ENCODE data around the gene AQP7. TPM values are rescaled to one million over a fixed set of nuclear protein-coding genes. Genes with fewer than 3 reads are reported as not detected.

Gene AQP7
- total and polyA plus RNA-seq, 4 donors, result 4.8 to 22.3 (median 14.5) TPM

DNA sequence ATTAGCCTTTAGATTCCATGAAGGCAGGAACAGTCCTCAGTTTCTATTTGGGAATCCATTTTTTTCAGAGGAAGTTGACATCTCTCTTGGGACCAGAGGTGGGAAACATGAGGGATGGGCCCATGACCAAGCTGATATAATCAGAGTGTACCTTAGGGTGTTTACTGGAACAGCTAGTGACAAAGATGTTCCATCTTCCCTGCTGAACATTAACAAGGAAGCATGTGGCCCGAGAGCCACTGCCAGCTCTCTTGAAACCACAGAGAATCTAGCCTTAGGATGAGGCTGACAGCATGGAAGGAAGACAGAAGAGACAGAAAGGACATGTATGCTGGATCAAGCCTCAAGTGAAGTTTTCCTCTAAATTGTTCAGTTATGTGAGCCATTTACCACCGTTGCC is 29.1 kb upstream of the AQP7 start:
- Histone ChIP-seq H3K27me3 (ENCODE audit: control insufficient read depth in 4 of 4, insufficient read depth in 4 of 4, low read length in 3 of 4) (no peaks in the 10 kb centered on the region), H3K9ac (ENCODE audit: low read depth in 1 of 2, low read length in 2 of 2) (no peak overlapping the region), H3K4me3 (ENCODE audit: low read depth in 1 of 3, low read length in 3 of 3) (no peak overlapping the region), H3K9me3 (ENCODE audit: control insufficient read depth in 4 of 4, low read length in 3 of 4) (no peaks in the 10 kb centered on the region), H3K27ac (ENCODE audit: low read depth in 1 of 2, low read length in 2 of 2) (no peak overlapping the region), H3K4me1 (ENCODE audit: control insufficient read depth in 4 of 4, insufficient read depth in 4 of 4, low read length in 3 of 4) (no peaks in the 10 kb centered on the region), H3K36me3 (ENCODE audit: control insufficient read depth in 4 of 4, insufficient read depth in 3 of 4, low read depth in 1 of 4, low read length in 3 of 4) (no peaks in the 10 kb centered on the region)
- no peak for TF ChIP-seq HNF4A (conservative IDR thresholded peaks at IDR 0.05)
- TF ChIP-seq JUND (IDR thresholded peaks at IDR 0.05), result peak in 1 of 2 donors; percentile 51
- TF ChIP-seq RXRA (IDR thresholded peaks at IDR 0.05), result peak in 1 of 2 donors; percentile 15
- WGBS, result 84% methylated on average over 2 of the region's 2 CpGs
- DNase-seq (ENCODE audit: low spot score), result no peak

- H3K36me3 ChIP-seq (ENCODE audit: control insufficient read depth in 4 of 4, insufficient read depth in 3 of 4, low read depth in 1 of 4, low read length in 3 of 4), result no peaks in the 10 kb centered on the region
- no peak for DNase-seq (ENCODE audit: low spot score)
- no peak overlapping the region for H3K9ac ChIP-seq (ENCODE audit: low read depth in 1 of 2, low read length in 2 of 2)
- H3K27ac ChIP-seq (ENCODE audit: low read depth in 1 of 2, low read length in 2 of 2), result no peak overlapping the region
- 67% methylated on average over 1 of the region's 1 CpG for WGBS
- no peaks in the 10 kb centered on the region for H3K4me1 ChIP-seq (ENCODE audit: control insufficient read depth in 4 of 4, insufficient read depth in 4 of 4, low read length in 3 of 4)
- no peak for TF ChIP-seq SP1 (IDR thresholded peaks at IDR 0.05)
- TF ChIP-seq, protein P1, sequence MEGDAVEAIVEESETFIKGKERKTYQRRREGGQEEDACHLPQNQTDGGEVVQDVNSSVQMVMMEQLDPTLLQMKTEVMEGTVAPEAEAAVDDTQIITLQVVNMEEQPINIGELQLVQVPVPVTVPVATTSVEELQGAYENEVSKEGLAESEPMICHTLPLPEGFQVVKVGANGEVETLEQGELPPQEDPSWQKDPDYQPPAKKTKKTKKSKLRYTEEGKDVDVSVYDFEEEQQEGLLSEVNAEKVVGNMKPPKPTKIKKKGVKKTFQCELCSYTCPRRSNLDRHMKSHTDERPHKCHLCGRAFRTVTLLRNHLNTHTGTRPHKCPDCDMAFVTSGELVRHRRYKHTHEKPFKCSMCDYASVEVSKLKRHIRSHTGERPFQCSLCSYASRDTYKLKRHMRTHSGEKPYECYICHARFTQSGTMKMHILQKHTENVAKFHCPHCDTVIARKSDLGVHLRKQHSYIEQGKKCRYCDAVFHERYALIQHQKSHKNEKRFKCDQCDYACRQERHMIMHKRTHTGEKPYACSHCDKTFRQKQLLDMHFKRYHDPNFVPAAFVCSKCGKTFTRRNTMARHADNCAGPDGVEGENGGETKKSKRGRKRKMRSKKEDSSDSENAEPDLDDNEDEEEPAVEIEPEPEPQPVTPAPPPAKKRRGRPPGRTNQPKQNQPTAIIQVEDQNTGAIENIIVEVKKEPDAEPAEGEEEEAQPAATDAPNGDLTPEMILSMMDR (IDR thresholded peaks at IDR 0.05; ENCODE audit: low read depth, low read length, missing input control), result no peak
- no peak for TF ChIP-seq GABPA (IDR thresholded peaks at IDR 0.05 in 1 of 2, conservative IDR thresholded peaks at IDR 0.05 in 1 of 2)
- TF ChIP-seq, protein P2, sequence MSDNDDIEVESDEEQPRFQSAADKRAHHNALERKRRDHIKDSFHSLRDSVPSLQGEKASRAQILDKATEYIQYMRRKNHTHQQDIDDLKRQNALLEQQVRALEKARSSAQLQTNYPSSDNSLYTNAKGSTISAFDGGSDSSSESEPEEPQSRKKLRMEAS (IDR thresholded peaks at IDR 0.05), result no peak
- no peak for TF ChIP-seq HNF4A (conservative IDR thresholded peaks at IDR 0.05)
- TF ChIP-seq FOXA2 (IDR thresholded peaks at IDR 0.05), result no peak
- TF ChIP-seq RAD21 (IDR thresholded peaks at IDR 0.05), result no peak
- TF ChIP-seq NR2F2 (IDR thresholded peaks at IDR 0.05), result no peak
- no peak for TF ChIP-seq HNF4G (IDR thresholded peaks at IDR 0.05)
- TF ChIP-seq, protein P3, sequence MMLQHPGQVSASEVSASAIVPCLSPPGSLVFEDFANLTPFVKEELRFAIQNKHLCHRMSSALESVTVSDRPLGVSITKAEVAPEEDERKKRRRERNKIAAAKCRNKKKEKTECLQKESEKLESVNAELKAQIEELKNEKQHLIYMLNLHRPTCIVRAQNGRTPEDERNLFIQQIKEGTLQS (IDR thresholded peaks at IDR 0.05), result no peak
- TF ChIP-seq JUND (IDR thresholded peaks at IDR 0.05), result no peak
- no peak for TF ChIP-seq YY1 (IDR thresholded peaks at IDR 0.05)
- no peak for TF ChIP-seq EGR1 (IDR thresholded peaks at IDR 0.05; ENCODE audit: low read depth in 2 of 2)
- TF ChIP-seq RXRA (IDR thresholded peaks at IDR 0.05), result no peak
- TF ChIP-seq, protein P4, sequence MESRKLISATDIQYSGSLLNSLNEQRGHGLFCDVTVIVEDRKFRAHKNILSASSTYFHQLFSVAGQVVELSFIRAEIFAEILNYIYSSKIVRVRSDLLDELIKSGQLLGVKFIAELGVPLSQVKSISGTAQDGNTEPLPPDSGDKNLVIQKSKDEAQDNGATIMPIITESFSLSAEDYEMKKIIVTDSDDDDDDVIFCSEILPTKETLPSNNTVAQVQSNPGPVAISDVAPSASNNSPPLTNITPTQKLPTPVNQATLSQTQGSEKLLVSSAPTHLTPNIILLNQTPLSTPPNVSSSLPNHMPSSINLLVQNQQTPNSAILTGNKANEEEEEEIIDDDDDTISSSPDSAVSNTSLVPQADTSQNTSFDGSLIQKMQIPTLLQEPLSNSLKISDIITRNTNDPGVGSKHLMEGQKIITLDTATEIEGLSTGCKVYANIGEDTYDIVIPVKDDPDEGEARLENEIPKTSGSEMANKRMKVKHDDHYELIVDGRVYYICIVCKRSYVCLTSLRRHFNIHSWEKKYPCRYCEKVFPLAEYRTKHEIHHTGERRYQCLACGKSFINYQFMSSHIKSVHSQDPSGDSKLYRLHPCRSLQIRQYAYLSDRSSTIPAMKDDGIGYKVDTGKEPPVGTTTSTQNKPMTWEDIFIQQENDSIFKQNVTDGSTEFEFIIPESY (IDR thresholded peaks at IDR 0.05), result no peak
- TF ChIP-seq, protein P5, sequence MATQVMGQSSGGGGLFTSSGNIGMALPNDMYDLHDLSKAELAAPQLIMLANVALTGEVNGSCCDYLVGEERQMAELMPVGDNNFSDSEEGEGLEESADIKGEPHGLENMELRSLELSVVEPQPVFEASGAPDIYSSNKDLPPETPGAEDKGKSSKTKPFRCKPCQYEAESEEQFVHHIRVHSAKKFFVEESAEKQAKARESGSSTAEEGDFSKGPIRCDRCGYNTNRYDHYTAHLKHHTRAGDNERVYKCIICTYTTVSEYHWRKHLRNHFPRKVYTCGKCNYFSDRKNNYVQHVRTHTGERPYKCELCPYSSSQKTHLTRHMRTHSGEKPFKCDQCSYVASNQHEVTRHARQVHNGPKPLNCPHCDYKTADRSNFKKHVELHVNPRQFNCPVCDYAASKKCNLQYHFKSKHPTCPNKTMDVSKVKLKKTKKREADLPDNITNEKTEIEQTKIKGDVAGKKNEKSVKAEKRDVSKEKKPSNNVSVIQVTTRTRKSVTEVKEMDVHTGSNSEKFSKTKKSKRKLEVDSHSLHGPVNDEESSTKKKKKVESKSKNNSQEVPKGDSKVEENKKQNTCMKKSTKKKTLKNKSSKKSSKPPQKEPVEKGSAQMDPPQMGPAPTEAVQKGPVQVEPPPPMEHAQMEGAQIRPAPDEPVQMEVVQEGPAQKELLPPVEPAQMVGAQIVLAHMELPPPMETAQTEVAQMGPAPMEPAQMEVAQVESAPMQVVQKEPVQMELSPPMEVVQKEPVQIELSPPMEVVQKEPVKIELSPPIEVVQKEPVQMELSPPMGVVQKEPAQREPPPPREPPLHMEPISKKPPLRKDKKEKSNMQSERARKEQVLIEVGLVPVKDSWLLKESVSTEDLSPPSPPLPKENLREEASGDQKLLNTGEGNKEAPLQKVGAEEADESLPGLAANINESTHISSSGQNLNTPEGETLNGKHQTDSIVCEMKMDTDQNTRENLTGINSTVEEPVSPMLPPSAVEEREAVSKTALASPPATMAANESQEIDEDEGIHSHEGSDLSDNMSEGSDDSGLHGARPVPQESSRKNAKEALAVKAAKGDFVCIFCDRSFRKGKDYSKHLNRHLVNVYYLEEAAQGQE (IDR thresholded peaks at IDR 0.05), result no peak
- TF ChIP-seq TAF1 (conservative IDR thresholded peaks at IDR 0.05), result no peak
- no peak for TF ChIP-seq FOXA1 (IDR thresholded peaks at IDR 0.05)
- no peaks in the 10 kb centered on the region for H3K27me3 ChIP-seq (ENCODE audit: control insufficient read depth in 4 of 4, insufficient read depth in 4 of 4, low read length in 3 of 4)
- no peak overlapping the region for H3K4me3 ChIP-seq (ENCODE audit: low read depth in 1 of 3, low read length in 3 of 3)
- no peaks in the 10 kb centered on the region for H3K9me3 ChIP-seq (ENCODE audit: control insufficient read depth in 4 of 4, low read length in 3 of 4)
Observed at GRCh38 chr9:33430942-33431341, 28.6 kb upstream of the AQP7 start.

Measured in liver (tissue), 9 donors.